ENCODE data around the gene RFTN1.

RFTN1 gene

GRCh38 chr3:16346413-16347081 is 167.0 kb downstream of the RFTN1 start:
- DNase-seq = no peak

GRCh38 chr3:16343101-16343500 is 170.4 kb downstream of the RFTN1 start:
- no peak for DNase-seq

GRCh38 chr3:16338999-16339398 is 174.5 kb downstream of the RFTN1 start:
- no peak for DNase-seq

DNA sequence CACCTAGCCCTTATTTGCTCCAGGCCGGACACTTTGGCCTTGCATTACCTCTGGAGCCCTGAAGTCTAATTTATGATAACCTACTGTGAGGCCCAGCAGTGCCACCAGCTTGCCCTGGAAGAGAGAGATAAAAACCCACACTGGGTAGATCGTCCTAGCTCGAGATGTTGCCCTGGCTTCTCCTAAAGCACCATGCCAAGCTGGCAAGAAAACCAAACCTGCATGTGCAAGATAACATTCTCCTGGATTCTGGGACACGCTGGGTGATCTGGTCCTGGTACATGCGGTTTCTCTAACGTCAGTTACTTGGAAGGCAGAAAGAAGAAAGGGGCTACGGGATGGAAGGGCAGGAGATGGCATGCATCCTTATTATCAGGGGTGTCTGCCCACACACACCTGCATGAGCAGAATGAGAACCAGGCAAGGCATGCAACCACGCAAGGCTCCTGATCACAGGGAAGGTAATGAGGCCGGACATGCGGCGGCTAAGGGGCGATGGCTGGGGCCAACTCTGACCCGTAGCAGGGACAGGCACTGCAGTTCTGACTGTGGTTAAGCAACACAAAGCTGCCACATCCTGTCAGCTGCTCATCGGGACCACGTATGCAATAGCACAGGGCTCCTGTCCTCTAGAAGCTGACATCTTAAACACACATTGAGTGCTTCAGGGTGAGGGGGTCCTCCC is 175.5 kb downstream of the RFTN1 start:
- peak; percentile 26 for DNase-seq

- DNase-seq = no peak
Measured at GRCh38 chr3:16336825-16337224, 176.7 kb downstream of the RFTN1 start.

GRCh38 chr3:16335772-16336645 is 177.5 kb downstream of the RFTN1 start:
- DNase-seq = no peak

- no peak for DNase-seq
Measured at GRCh38 chr3:16335333-16335732, 178.2 kb downstream of the RFTN1 start.

DNA sequence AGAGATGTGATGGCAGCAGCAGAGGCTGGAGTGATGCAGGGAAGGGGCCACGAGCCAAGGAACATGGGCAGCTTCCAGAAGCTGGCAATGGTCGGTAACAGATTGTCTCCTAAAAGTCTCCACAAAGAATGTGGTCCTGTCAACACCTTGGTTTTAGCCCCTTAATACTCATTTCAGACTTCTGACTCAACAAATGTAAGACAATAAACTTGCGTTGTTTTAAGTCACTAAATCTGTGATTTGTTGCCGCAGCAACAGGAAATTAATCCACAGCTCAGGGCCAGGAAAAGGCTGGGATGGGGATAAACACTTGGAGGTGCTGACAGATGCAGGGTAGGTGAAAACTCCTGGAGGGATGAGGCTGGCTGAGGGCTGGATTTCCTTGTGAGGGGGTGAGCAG is 178.6 kb downstream of the RFTN1 start:
- no peak for DNase-seq

DNA sequence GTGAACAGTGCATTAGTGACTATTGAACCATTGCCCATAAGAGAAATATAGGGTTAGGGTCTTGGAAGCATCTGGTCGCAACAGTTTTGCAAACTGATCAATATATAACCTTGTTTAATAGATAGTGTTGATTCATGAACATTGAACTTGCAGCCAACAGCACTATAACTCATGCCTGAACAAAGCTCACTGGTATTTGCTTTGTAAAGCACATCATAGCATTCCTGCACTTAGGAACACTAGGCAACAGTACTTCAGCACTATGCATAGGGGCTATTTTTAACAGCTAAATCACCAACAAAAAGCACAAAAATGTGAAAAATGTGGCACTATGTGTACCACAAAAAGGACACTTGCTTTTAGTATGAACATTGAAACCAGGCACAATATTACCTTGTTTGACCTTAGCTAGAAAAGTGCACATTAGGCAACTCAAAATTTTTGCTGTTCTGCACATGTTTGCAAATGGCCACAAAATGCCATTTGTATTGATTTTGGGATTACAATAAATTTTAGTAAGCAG is 180.5 kb downstream of the RFTN1 start:
- DNase-seq = no peak

- DNase-seq = no peak
Measured at GRCh38 chr3:16331319-16331883, 182.1 kb downstream of the RFTN1 start.

- DNase-seq = no peak
Measured at GRCh38 chr3:16330351-16330750, 183.1 kb downstream of the RFTN1 start.

- DNase-seq = no peak
Measured at GRCh38 chr3:16329826-16330129, 183.7 kb downstream of the RFTN1 start.

- no peak for DNase-seq
Measured at GRCh38 chr3:16329036-16329825, 184.3 kb downstream of the RFTN1 start.

GRCh38 chr3:16328124-16328523 is 185.4 kb downstream of the RFTN1 start:
- DNase-seq = no peak

DNA sequence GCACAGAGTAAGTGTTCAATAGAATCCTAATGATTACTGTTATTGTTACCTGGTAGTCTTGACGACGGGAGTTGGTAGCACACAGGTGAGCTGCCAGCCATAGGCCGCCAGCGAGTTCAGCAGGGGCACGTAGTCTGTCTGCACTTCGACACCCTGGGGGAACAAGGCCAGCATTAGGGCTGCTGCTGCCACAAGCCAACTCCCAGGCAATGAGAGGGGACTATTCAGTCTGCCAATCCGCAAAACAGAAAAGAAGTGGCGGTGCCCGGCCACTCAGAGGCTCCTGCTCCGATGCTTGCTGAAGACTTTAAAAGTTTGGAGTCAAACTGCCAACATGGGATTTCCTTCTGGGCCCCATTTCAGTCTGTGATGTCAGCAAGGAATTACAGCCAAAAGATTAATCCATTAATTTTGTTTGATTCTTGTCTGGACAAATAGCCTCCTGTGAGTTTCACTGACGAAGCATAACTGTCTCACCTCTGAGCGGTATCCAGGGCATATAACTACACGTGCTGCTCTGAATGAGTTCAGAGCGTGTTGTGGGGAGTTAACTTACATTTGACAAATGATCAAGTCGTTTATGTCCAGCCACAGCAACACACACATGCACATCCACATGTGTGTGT is 186.7 kb downstream of the RFTN1 start:
- DNase-seq = no peak

GRCh38 chr3:16325850-16326249 is 187.6 kb downstream of the RFTN1 start:
- no peak for DNase-seq

DNA sequence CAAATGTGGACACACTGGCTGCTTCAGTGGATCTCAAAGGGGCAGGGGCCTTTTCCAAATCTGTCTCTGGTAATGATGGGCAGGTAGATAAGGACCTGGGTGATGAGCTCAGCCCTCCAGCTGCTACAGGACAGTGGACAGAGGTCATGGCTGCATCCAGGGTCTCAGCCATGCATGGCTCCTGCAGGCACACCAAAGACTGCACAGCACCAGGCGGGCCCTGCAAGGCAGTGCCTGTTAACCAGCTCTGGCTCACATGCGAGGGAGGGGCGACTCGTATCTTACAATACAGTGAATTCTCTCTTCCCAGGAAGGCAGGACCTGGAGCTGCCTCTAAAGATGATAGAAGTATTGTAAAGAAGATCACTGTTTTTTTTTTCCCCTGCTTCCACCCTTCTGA is 189.8 kb downstream of the RFTN1 start:
- no peak for DNase-seq

DNA sequence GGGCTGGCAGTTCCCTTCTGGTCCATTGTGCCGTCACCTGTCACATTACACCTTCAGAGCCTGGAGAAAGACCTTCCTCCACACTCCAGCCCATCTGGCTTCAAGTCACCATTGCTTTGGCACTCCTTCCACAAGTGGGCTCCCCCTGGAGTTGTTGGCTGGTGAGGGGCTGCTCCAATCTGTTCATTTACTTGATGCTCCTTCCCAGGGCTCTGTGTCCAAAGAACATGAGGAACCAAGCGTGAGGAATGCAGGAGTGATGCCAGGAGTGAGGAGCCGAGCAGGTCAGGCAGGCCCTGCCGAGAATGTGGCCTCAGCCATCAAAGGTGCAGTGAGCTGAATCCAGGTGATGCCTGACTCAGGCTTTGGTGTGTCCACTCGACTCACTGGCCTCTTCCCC is 191.3 kb downstream of the RFTN1 start:
- DNase-seq = no peak

GRCh38 chr3:16320711-16321110 is 192.8 kb downstream of the RFTN1 start:
- DNase-seq = no peak

- no peak for DNase-seq
Measured at GRCh38 chr3:16319723-16320122, 193.8 kb downstream of the RFTN1 start.

GRCh38 chr3:16319307-16319706 is 194.2 kb downstream of the RFTN1 start:
- peak; percentile 80 for DNase-seq

GRCh38 chr3:16318176-16318575 is 195.3 kb downstream of the RFTN1 start:
- no peak for DNase-seq
